ENCODE results near the gene RPS6KB1.

- no peak for TF ChIP-seq EZH2 (IDR thresholded peaks at IDR 0.05; ENCODE audit: borderline replicate concordance, low read depth, low read length)
- no peak for TF ChIP-seq ZNF140 (CRISPR knock-in tag; IDR thresholded peaks at IDR 0.05)
- TF ChIP-seq SMARCE1 (IDR thresholded peaks at IDR 0.05), result no peak
- TF ChIP-seq ARID4B (CRISPR knock-in tag; IDR thresholded peaks at IDR 0.05), result no peak
- TF ChIP-seq SMC3 (conservative IDR thresholded peaks at IDR 0.05; ENCODE audit: insufficient read depth, low read depth, low read length), result no peak
- no peak for TF ChIP-seq KLF16 (IDR thresholded peaks at IDR 0.05)
- TF ChIP-seq CREB1 (IDR thresholded peaks at IDR 0.05), result no peak
- no peak for TF ChIP-seq CREB1 (CRISPR knock-in tag; IDR thresholded peaks at IDR 0.05)
Observed at GRCh38 chr17:59907467-59907866, 14.5 kb downstream of the RPS6KB1 start.
